NB4 (cell line): ENCODE data around the gene RAB8A.
A peak's percentile ranks its signal among the peaks of the same experiment; 100 is the strongest.

Experiments
- DNase-seq: peaks from one replicate; pipeline ENCODE4 v3.0.0; 2010; ENCODE audit warnings: low read depth
- H3K4me3 ChIP-seq: one replicate; pipeline ENCODE4 v1.5.1; 2011; ENCODE audit warnings: mild to moderate bottlenecking, low read depth, low read length, moderate library complexity
- CTCF ChIP-seq: IDR thresholded peaks from one replicate; pipeline ENCODE4 v1.5.1; 2012; ENCODE audit warnings: low read depth, low read length
- MAX ChIP-seq: IDR thresholded peaks from 2 replicates; pipeline ENCODE4 v1.6.1; 2011; ENCODE audit warnings: low read depth, low read length
- MYC ChIP-seq: IDR thresholded peaks from 2 replicates; pipeline ENCODE4 v1.6.1; 2011; ENCODE audit warnings: low read depth, low read length
- POLR2A ChIP-seq: IDR thresholded peaks from 2 replicates; pipeline ENCODE4 v1.6.1; 2011; ENCODE audit warnings: mild to moderate bottlenecking; ENCODE audit not compliant: insufficient read length; ENCODE audit errors: extremely low read depth

RAB8A gene

GRCh38 chr19:16135430-16136127 is 23.9 kb downstream of the RAB8A start:
- TF ChIP-seq MAX (no peak), POLR2A (no peak), CTCF (no peak)
- DNase-seq = peak; percentile 51
- no peak overlapping the region for H3K4me3 ChIP-seq

DNA sequence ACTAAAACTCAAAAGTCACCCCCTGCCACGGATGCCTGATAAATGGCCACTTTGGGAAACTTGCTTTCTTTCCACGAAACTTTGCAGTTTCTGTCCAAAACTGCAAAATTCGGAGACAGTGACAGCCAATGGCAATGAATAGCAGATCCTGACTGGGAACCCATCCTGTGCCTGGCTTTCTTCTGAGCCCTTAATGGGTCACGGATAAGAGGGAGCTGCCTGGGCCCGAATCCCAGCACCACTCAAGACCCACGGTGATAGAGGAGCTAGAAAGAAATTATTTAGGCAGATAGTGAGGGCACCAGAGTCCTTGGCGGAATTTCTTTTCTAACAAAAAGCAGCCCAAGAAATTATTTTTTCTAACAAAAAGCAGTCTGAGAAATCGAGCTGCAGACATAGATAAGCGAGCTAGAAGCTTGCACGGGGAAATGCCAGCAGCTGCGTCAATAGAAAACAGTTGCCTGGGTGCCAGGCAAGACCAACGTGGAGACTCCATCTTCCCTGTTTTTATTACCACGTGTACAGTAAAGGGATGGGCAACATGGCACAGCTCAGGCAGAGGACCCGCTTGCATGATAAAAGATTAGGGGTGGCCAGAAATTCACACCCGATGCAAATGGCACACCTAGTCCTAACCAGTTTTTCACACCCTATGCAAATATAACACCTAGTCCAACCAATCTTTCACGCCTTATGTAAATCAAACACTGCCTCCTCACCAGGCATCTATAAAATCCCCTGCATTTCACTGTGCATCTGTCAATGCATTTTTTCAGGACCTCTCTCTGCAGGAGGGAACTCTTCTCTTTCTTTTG is 24.7 kb downstream of the RAB8A start:
- no peak overlapping the region for H3K4me3 ChIP-seq
- TF ChIP-seq CTCF (no peak), POLR2A (no peak), MAX (no peak), MYC (no peak)
- DNase-seq = no peak

DNA sequence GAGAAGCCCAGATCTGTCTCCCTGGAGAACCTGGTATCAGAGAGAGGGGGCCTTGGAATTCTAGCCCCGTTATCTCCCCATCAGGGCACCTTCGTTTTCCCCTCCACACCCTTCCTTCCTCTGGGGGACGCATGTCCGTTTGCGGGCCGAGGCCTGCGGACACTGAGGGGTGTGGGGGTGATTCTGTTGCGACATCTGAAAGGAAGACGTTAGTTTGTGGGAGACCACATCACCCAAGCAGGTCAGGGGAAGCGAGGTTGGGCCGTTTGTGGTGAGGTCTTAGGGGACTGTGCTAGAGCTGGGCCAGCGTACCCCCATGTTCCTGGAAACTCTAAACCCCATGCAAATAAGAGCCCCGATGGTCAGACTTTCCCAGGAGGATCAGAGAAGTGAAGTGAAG is 28.1 kb downstream of the RAB8A start:
- TF ChIP-seq POLR2A = no peak
- no peak for TF ChIP-seq MAX
- TF ChIP-seq MYC = peak; percentile 11; the same call in 1 of the 2 replicates

GRCh38 chr19:16141043-16141442 is 29.4 kb downstream of the RAB8A start:
- H3K4me3 ChIP-seq = no peak overlapping the region
- peak; percentile 88 for TF ChIP-seq MYC
- TF ChIP-seq POLR2A = no peak
- TF ChIP-seq MAX = peak; percentile 96
- peak; percentile 94 for DNase-seq

More for the DNA sequence above, 28.1 kb downstream of the RAB8A start:
- peak; percentile 99 for DNase-seq
- peak overlapping the region; percentile 40 for H3K4me3 ChIP-seq

GRCh38 chr19:16142032-16142580 is 30.4 kb downstream of the RAB8A start:
- no peak overlapping the region for H3K4me3 ChIP-seq
- DNase-seq = peak; percentile 56
- TF ChIP-seq MAX (no peak), POLR2A (no peak), MYC (no peak), CTCF (no peak)

DNA sequence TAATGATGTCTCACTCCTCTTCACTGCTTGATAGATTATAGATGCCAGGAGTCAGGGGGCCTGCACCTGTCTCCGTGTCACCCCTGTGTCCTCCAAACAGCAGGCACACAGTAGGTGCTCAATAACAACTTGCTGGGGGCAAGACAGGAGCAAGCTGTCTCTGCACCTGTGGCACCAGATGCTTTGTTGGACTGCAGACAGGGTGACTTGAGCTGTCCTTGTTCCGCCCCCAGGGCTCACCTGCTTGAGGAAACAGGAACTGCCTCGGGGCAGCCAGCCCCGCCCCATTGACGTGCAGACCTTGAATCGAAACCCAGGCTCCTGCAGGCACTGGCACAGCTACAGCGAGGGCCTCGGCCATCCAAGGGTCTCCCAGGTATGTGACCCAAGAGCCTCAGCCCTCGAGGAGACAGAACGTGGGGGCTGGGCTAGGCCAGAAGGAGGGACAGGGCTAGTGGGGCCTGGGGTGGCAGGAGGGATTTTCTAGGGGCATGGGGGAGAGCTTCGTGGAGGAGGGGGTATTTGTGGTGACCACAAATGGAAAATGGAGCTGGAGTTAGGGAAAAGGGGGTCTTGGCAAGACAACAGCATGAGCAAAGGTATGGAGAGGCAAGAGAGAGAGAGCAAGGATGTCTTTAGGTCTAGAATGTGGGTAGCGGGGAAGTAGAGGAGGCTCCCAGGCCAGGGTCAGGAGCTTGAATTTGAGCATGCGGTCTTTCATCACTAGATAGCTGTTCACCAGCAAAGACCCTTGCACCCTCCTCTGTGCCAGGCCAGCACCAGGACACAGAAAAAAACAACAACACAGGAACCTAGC is 31.9 kb downstream of the RAB8A start, which contains the start of gene HSH2D:
HSH2D (plus strand) TSS at position 287 of the 817 bp plus-strand sequence. CDS start 5,066 bp downstream, outside the sequence.
- DNase-seq = peak; percentile 93
- TF ChIP-seq POLR2A (peak; percentile 79), MAX (peak; percentile 29; the same call in 1 of the 2 replicates), MYC (peak; percentile 63; the same call in 1 of the 2 replicates), CTCF (no peak)
- peak within 1 kb of the TSS; percentile 98 for H3K4me3 ChIP-seq
